Measurements from ENCODE around the gene PI4KA.

The PI4KA gene

GRCh38 chr22:20782596-20783299 is 75.9 kb downstream of the PI4KA start:
- no peak overlapping the region for H3K4me3 ChIP-seq (ENCODE audit: low read depth, low read length)
- DNase-seq (ENCODE audit: low read depth) = no peak
- TF ChIP-seq, protein P1, sequence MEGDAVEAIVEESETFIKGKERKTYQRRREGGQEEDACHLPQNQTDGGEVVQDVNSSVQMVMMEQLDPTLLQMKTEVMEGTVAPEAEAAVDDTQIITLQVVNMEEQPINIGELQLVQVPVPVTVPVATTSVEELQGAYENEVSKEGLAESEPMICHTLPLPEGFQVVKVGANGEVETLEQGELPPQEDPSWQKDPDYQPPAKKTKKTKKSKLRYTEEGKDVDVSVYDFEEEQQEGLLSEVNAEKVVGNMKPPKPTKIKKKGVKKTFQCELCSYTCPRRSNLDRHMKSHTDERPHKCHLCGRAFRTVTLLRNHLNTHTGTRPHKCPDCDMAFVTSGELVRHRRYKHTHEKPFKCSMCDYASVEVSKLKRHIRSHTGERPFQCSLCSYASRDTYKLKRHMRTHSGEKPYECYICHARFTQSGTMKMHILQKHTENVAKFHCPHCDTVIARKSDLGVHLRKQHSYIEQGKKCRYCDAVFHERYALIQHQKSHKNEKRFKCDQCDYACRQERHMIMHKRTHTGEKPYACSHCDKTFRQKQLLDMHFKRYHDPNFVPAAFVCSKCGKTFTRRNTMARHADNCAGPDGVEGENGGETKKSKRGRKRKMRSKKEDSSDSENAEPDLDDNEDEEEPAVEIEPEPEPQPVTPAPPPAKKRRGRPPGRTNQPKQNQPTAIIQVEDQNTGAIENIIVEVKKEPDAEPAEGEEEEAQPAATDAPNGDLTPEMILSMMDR (IDR thresholded peaks at IDR 0.05; ENCODE audit: insufficient read depth, low read depth, low read length, missing control alignments) = no peak

GRCh38 chr22:20782083-20782482 is 76.5 kb downstream of the PI4KA start:
- TF ChIP-seq, protein P1 (IDR thresholded peaks at IDR 0.05; ENCODE audit: insufficient read depth, low read depth, low read length, missing control alignments) = no peak
- DNase-seq (ENCODE audit: low read depth) = no peak
- H3K4me3 ChIP-seq (ENCODE audit: low read depth, low read length) = no peak overlapping the region

DNA sequence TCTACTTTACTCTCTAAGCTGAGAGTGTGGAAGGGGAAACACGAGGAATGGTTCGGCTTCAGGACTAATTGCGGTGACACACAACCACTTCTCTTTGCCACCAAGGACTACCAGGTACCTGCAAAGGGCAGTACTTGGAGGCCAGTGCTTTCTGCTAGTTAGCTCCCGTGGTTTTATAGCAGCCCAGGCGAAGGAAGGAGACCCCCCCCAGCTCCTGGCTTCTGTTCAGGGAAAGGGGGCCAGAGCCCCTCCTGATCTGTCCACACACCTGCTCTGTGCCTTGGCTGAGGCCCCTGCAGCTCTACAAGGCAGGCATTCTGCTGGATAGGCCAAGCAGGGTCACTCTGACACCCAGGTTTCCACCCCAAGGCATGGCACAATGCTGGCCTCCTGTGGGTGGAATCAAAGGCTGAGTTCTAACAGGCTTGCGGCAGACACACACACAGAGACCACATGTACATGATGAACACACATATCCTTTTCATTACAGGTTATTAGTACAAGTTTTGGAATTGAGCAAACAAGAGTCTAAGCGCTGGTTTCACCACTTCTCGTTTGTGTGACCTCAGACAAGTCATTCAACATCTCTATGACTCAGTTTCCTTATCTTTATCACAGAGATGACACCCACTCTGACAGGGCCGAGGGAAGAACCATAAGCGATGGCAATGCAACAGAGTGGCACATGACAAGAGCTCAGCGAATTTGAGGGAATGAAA is 77.2 kb downstream of the PI4KA start:
- TF ChIP-seq, protein P1 (IDR thresholded peaks at IDR 0.05; ENCODE audit: insufficient read depth, low read depth, low read length, missing control alignments) = no peak
- H3K4me3 ChIP-seq (ENCODE audit: low read depth, low read length) = no peak overlapping the region
- no peak for DNase-seq (ENCODE audit: low read depth)

DNA sequence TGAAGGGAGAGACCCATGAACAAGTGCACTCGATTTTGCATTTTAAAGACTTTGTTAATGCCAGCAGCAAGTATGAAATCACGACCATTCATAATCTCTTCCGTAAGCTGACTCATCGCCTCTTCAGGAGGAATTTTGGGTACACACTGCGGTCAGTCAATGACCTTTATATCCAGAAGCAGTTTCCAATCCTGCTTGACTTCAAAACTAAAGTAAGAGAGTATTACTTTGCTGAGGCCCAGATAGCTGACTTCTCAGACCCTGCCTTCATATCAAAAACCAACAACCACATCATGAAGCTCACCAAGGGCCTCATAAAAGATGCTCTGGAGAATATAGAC is 78.8 kb downstream of the PI4KA start:
- no peak overlapping the region for H3K4me3 ChIP-seq (ENCODE audit: low read depth, low read length)
- DNase-seq (ENCODE audit: low read depth) = no peak
- TF ChIP-seq, protein P1 (IDR thresholded peaks at IDR 0.05; ENCODE audit: insufficient read depth, low read depth, low read length, missing control alignments) = no peak

GRCh38 chr22:20779014-20779817 is 79.4 kb downstream of the PI4KA start:
- TF ChIP-seq, protein P1 (IDR thresholded peaks at IDR 0.05; ENCODE audit: insufficient read depth, low read depth, low read length, missing control alignments) = no peak
- H3K4me3 ChIP-seq (ENCODE audit: low read depth, low read length) = no peak overlapping the region
- DNase-seq (ENCODE audit: low read depth) = no peak

GRCh38 chr22:20777420-20778177 is 81.0 kb downstream of the PI4KA start:
- DNase-seq (ENCODE audit: low read depth) = no peak
- TF ChIP-seq, protein P1 (IDR thresholded peaks at IDR 0.05; ENCODE audit: insufficient read depth, low read depth, low read length, missing control alignments) = no peak
- no peak overlapping the region for H3K4me3 ChIP-seq (ENCODE audit: low read depth, low read length)

All from GM12865 (cell line).